Suppressor macrophage (primary cell): ENCODE data around the gene STUB1.

Experiments
- DNase-seq, 4 experiments: peaks; one replicate each; pipeline ENCODE4 v3.0.0-alpha.2; 2020 to 2022

STUB1 gene

GRCh38 chr16:712740-713250 is 32.6 kb downstream of the STUB1 start:
- peak; percentile 61 to 82 (median 72) for DNase-seq

GRCh38 chr16:714079-714478 is 33.9 kb downstream of the STUB1 start:
- no peak for DNase-seq

- DNase-seq = peak; percentile 88 to 97 (median 93)
Measured at GRCh38 chr16:714558-715476, 34.6 kb downstream of the STUB1 start, which contains the start of gene METRN. METRN (plus strand) TSS chr16:715118; CDS start chr16:715290, 172 bp downstream.

GRCh38 chr16:715477-716199 is 35.4 kb downstream of the STUB1 start:
- peak in 3 of 4 experiments; percentile 11 to 57 (median 36) for DNase-seq

- no peak for DNase-seq
Measured at GRCh38 chr16:716200-716568, 36.0 kb downstream of the STUB1 start.

GRCh38 chr16:716768-717325 is 36.6 kb downstream of the STUB1 start:
- no peak for DNase-seq

- DNase-seq = no peak
Measured at GRCh38 chr16:717450-718245, 37.4 kb downstream of the STUB1 start.

GRCh38 chr16:718389-718788 is 38.2 kb downstream of the STUB1 start:
- DNase-seq = no peak

GRCh38 chr16:718922-719321 is 38.7 kb downstream of the STUB1 start:
- no peak for DNase-seq

- DNase-seq = no peak
Measured at GRCh38 chr16:719815-720446, 39.7 kb downstream of the STUB1 start.

- peak; percentile 46 to 75 (median 60) for DNase-seq
Measured at GRCh38 chr16:720447-720989, 40.3 kb downstream of the STUB1 start.

- peak; percentile 75 to 92 (median 84) for DNase-seq
Measured at GRCh38 chr16:720990-721764, 41.0 kb downstream of the STUB1 start, which contains the start of gene ANTKMT. ANTKMT (plus strand) TSS chr16:721146; CDS start chr16:721275, 129 bp downstream.

- no peak for DNase-seq
Measured at GRCh38 chr16:721765-722540, 41.7 kb downstream of the STUB1 start.

GRCh38 chr16:722835-723633 is 42.8 kb downstream of the STUB1 start:
- DNase-seq = no peak

GRCh38 chr16:723695-724094 is 43.5 kb downstream of the STUB1 start:
- no peak for DNase-seq

GRCh38 chr16:724188-725040 is 44.2 kb downstream of the STUB1 start:
- DNase-seq = no peak

- no peak for DNase-seq
Measured at GRCh38 chr16:725041-725376, 44.8 kb downstream of the STUB1 start.
